Liver (tissue), 9 donors: ENCODE results near the gene SEMA7A. TPM values are rescaled to one million over a fixed set of nuclear protein-coding genes. Genes with fewer than 3 reads are reported as not detected.
A peak's percentile ranks its signal among the peaks of the same experiment; 100 is the strongest.

Experiments used
- DNase-seq: peaks from one replicate; pipeline ENCODE4 v3.0.0-alpha.2; 2017; ENCODE audit warnings: low spot score
- H3K27ac ChIP-seq, 2 donors: one replicate each; pipeline ENCODE4 v1.7.0; 2013; ENCODE audit warnings: inconsistent platforms in 2 of 2, low read length in 2 of 2, control low read depth in 1 of 2, low read depth in 1 of 2, mild to moderate bottlenecking in 1 of 2
- H3K27me3 ChIP-seq, 4 donors: one replicate each; pipeline versions ENCODE4 v1.6.1 to v1.7.0; 2013; ENCODE audit warnings: low read length in 3 of 4, inconsistent platforms in 1 of 4, mild to moderate bottlenecking in 1 of 4, moderate library complexity in 1 of 4; ENCODE audit not compliant: control insufficient read depth in 4 of 4, insufficient read depth in 4 of 4
- H3K36me3 ChIP-seq, 4 donors: one replicate each; pipeline versions ENCODE4 v1.6.1 to v1.7.0; 2013; ENCODE audit warnings: low read length in 3 of 4, mild to moderate bottlenecking in 3 of 4, low read depth in 1 of 4, moderate library complexity in 1 of 4; ENCODE audit not compliant: control insufficient read depth in 4 of 4, insufficient read depth in 3 of 4
- H3K4me1 ChIP-seq, 4 donors: one replicate each; pipeline versions ENCODE4 v1.6.1 to v1.7.0; 2013; ENCODE audit warnings: low read length in 3 of 4, mild to moderate bottlenecking in 3 of 4, moderate library complexity in 1 of 4; ENCODE audit not compliant: control insufficient read depth in 4 of 4, insufficient read depth in 4 of 4
- H3K4me3 ChIP-seq, 3 donors: one replicate each; pipeline versions ENCODE4 v1.6.1 to v1.7.0; 2013; ENCODE audit warnings: low read length in 3 of 3, control low read depth in 1 of 3, low read depth in 1 of 3, mild to moderate bottlenecking in 1 of 3
- H3K9ac ChIP-seq, 2 donors: one replicate each; pipeline ENCODE4 v1.7.0; 2013; ENCODE audit warnings: low read length in 2 of 2, mild to moderate bottlenecking in 2 of 2, moderate library complexity in 2 of 2, control low read depth in 1 of 2, low read depth in 1 of 2
- H3K9me3 ChIP-seq, 4 donors: one replicate each; pipeline versions ENCODE4 v1.6.1 to v1.7.0; 2013; ENCODE audit warnings: low read length in 3 of 4; ENCODE audit not compliant: control insufficient read depth in 4 of 4
- FOXA1 ChIP-seq: IDR thresholded peaks from 2 replicates; pipeline ENCODE4 v1.6.1; 2016; ENCODE audit warnings: antibody characterized with exemption
- FOXA2 ChIP-seq: IDR thresholded peaks from 2 replicates; pipeline ENCODE4 v1.6.1; 2016; ENCODE audit warnings: antibody characterized with exemption
- GABPA ChIP-seq, 2 donors: IDR thresholded peaks in 1 of 2; conservative IDR thresholded peaks in 1 of 2; 2 replicates each; pipeline ENCODE4 v1.6.1; 2016; ENCODE audit warnings: antibody characterized with exemption in 2 of 2, mild to moderate bottlenecking in 1 of 2, moderate library complexity in 1 of 2
- HNF4A ChIP-seq, 2 donors: conservative IDR thresholded peaks; 2 replicates each; pipeline ENCODE4 v1.6.1; 2016; ENCODE audit warnings: antibody characterized with exemption in 2 of 2, mild to moderate bottlenecking in 2 of 2
- HNF4G ChIP-seq: IDR thresholded peaks from 2 replicates; pipeline ENCODE4 v1.6.1; 2016; ENCODE audit warnings: antibody characterized with exemption
- JUND ChIP-seq, 2 donors: IDR thresholded peaks; 2 replicates each; pipeline ENCODE4 v1.6.1; 2016; ENCODE audit warnings: antibody characterized with exemption in 2 of 2
- NR2F2 ChIP-seq: IDR thresholded peaks from 2 replicates; pipeline ENCODE4 v1.6.1; 2016; ENCODE audit warnings: antibody characterized with exemption
- RAD21 ChIP-seq, 2 donors: IDR thresholded peaks; 2 replicates each; pipeline ENCODE4 v1.6.1; 2016; ENCODE audit warnings: antibody characterized with exemption in 2 of 2, mild to moderate bottlenecking in 2 of 2
- RXRA ChIP-seq, 2 donors: IDR thresholded peaks; 2 replicates each; pipeline ENCODE4 v1.6.1; 2017 to 2018; ENCODE audit warnings: antibody characterized with exemption in 2 of 2, mild to moderate bottlenecking in 1 of 2
- TAF1 ChIP-seq: conservative IDR thresholded peaks from 2 replicates; pipeline ENCODE4 v1.6.1; 2016; ENCODE audit warnings: antibody characterized with exemption, mild to moderate bottlenecking
- YY1 ChIP-seq: IDR thresholded peaks from 2 replicates; pipeline ENCODE4 v1.6.1; 2016; ENCODE audit warnings: antibody characterized with exemption, mild to moderate bottlenecking
- WGBS: extraction: QIAGEN DNeasy Blood & Tissue Kit; methylation state at CpG from one replicate; pipeline ENCODE4 v1.1.7; 2013; 5-methylcytosine and 5-hydroxymethylcytosine counted together
- polyA plus RNA-seq, 2 donors: library from polyadenylated mRNA; stranded (reverse) in 1 of 2; unstranded in 1 of 2; fragments of 200-250 nt in 1 of 2; fragments of >200 nt in 1 of 2; fragmentation: Nextera tagmentation in 1 of 2; extraction: Ambion mirVana in 1 of 2; gene quantifications; one replicate each; pipeline versions ENCODE4 v1.2.1 to v1.2.3, GENCODE V29; 2013 to 2015
- total RNA-seq, 2 donors: library from RNA; depleted of rRNA; stranded (reverse); fragments of >200 nt; gene quantifications; one replicate each; pipeline ENCODE4 v1.2.3, GENCODE V29; 2014
- TF ChIP-seq, protein P1 (sequence below): IDR thresholded peaks from 2 replicates; pipeline ENCODE4 v1.6.1; 2016; ENCODE audit warnings: antibody characterized with exemption
- TF ChIP-seq, protein P2 (sequence below): IDR thresholded peaks from 2 replicates; pipeline ENCODE4 v1.6.1; 2016; ENCODE audit warnings: antibody characterized with exemption
- TF ChIP-seq, protein P3 (sequence below): fragments of 150-350 bp; IDR thresholded peaks from 2 replicates; pipeline ENCODE4 v1.5.1; 2017; ENCODE audit warnings: improper control_type of control experiment, low read depth, low read length; ENCODE audit not compliant: missing input control
- TF ChIP-seq, protein P4 (sequence below): IDR thresholded peaks from 2 replicates; pipeline ENCODE4 v1.6.1; 2016; ENCODE audit warnings: antibody characterized with exemption, mild to moderate bottlenecking
- donor health status: healthy.
- donor health status: healthy.
- donor health status: healthy.
- donor health status: healthy.
- donor health status: healthy.

The SEMA7A gene
- total and polyA plus RNA-seq, 4 donors: 0.14 to 18.1 (median 1.4) TPM

DNA sequence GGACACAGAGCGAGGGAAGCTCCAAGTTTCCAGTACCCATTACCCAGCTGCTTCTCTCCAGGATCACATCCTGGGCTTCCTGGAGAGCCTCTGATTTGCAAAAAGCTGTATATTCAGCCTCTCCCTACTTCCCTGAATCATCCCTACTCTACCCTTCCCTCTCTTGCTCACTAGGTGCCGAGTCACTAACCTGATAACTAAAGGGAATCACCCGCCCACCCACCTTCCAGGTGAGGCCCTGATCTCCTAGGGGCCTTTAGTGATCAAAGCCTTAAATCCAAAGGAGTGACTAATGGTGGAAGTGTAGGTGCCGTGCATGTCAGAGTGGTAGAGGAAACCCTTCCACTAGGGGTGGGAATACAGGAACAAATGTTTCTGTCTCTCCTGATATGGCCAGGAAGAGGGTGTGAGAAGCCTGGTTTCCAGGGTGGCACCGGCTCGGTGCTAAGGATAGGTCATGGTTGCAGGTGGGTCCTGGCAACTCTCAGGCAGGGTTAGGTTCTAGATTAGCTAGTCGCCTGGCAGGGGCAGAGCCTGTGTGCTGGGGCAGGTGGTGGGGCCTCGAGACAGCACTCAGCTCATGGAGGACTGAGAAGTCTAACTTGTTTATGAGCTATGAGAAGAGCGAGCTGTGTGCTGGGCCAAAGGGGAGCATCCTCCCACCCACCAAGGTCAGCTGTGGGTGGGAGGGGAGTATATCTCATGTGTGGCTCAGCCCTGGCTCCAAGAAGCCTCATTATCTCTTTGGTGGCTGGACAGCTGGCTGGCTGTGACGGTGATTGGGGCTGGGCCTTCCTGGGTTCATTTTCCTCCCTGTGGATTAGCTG is 10.1 kb downstream of the SEMA7A start:
- Histone ChIP-seq H3K36me3 (no peaks in the 10 kb centered on the region), H3K4me3 (no peak overlapping the region), H3K27me3 (no peaks in the 10 kb centered on the region), H3K4me1 (peaks cover 0 to 5% (median 2%) of the 10 kb centered on the region in 4 donors), H3K9ac (no peak overlapping the region), H3K9me3 (no peaks in the 10 kb centered on the region), H3K27ac (no peak overlapping the region)
- peak; percentile 78 for DNase-seq
- WGBS: 91% methylated on average over 10 of the region's 10 CpGs
- TF ChIP-seq RAD21 (IDR thresholded peaks at IDR 0.05) (no peak), HNF4G (no peak), HNF4A (conservative IDR thresholded peaks at IDR 0.05) (no peak), JUND (IDR thresholded peaks at IDR 0.05) (no peak), FOXA1 (no peak), GABPA (IDR thresholded peaks at IDR 0.05 in 1 of 2, conservative IDR thresholded peaks at IDR 0.05 in 1 of 2) (no peak), YY1 (no peak), RXRA (IDR thresholded peaks at IDR 0.05) (no peak), NR2F2 (no peak), TAF1 (no peak), FOXA2 (no peak)
- TF ChIP-seq, protein P1, sequence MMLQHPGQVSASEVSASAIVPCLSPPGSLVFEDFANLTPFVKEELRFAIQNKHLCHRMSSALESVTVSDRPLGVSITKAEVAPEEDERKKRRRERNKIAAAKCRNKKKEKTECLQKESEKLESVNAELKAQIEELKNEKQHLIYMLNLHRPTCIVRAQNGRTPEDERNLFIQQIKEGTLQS: no peak
- TF ChIP-seq, protein P2, sequence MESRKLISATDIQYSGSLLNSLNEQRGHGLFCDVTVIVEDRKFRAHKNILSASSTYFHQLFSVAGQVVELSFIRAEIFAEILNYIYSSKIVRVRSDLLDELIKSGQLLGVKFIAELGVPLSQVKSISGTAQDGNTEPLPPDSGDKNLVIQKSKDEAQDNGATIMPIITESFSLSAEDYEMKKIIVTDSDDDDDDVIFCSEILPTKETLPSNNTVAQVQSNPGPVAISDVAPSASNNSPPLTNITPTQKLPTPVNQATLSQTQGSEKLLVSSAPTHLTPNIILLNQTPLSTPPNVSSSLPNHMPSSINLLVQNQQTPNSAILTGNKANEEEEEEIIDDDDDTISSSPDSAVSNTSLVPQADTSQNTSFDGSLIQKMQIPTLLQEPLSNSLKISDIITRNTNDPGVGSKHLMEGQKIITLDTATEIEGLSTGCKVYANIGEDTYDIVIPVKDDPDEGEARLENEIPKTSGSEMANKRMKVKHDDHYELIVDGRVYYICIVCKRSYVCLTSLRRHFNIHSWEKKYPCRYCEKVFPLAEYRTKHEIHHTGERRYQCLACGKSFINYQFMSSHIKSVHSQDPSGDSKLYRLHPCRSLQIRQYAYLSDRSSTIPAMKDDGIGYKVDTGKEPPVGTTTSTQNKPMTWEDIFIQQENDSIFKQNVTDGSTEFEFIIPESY: no peak
- TF ChIP-seq, protein P3, sequence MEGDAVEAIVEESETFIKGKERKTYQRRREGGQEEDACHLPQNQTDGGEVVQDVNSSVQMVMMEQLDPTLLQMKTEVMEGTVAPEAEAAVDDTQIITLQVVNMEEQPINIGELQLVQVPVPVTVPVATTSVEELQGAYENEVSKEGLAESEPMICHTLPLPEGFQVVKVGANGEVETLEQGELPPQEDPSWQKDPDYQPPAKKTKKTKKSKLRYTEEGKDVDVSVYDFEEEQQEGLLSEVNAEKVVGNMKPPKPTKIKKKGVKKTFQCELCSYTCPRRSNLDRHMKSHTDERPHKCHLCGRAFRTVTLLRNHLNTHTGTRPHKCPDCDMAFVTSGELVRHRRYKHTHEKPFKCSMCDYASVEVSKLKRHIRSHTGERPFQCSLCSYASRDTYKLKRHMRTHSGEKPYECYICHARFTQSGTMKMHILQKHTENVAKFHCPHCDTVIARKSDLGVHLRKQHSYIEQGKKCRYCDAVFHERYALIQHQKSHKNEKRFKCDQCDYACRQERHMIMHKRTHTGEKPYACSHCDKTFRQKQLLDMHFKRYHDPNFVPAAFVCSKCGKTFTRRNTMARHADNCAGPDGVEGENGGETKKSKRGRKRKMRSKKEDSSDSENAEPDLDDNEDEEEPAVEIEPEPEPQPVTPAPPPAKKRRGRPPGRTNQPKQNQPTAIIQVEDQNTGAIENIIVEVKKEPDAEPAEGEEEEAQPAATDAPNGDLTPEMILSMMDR: no peak
- TF ChIP-seq, protein P4, sequence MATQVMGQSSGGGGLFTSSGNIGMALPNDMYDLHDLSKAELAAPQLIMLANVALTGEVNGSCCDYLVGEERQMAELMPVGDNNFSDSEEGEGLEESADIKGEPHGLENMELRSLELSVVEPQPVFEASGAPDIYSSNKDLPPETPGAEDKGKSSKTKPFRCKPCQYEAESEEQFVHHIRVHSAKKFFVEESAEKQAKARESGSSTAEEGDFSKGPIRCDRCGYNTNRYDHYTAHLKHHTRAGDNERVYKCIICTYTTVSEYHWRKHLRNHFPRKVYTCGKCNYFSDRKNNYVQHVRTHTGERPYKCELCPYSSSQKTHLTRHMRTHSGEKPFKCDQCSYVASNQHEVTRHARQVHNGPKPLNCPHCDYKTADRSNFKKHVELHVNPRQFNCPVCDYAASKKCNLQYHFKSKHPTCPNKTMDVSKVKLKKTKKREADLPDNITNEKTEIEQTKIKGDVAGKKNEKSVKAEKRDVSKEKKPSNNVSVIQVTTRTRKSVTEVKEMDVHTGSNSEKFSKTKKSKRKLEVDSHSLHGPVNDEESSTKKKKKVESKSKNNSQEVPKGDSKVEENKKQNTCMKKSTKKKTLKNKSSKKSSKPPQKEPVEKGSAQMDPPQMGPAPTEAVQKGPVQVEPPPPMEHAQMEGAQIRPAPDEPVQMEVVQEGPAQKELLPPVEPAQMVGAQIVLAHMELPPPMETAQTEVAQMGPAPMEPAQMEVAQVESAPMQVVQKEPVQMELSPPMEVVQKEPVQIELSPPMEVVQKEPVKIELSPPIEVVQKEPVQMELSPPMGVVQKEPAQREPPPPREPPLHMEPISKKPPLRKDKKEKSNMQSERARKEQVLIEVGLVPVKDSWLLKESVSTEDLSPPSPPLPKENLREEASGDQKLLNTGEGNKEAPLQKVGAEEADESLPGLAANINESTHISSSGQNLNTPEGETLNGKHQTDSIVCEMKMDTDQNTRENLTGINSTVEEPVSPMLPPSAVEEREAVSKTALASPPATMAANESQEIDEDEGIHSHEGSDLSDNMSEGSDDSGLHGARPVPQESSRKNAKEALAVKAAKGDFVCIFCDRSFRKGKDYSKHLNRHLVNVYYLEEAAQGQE: no peak
